Thyroid gland (tissue), 4 donors: ENCODE measurements around the gene ERBB2. TPM values are rescaled to one million over a fixed set of nuclear protein-coding genes. Genes with fewer than 3 reads are reported as not detected.

ENCODE experiments used
- DNase-seq, 2 donors: peaks; one replicate each; pipeline ENCODE4 v3.0.0-alpha.2; 2019
- H3K27ac ChIP-seq, 3 donors: fragments of 200-600 bp; sonication (generic); 1 replicate in 2 of 3; 2 replicates in 1 of 3; pipeline ENCODE4 v1.5.1; 2016 to 2019; ENCODE audit warnings: mild to moderate bottlenecking in 1 of 3, moderate library complexity in 1 of 3
- H3K27me3 ChIP-seq: fragments of 200-600 bp; sonication (generic); one replicate; pipeline ENCODE4 v1.5.1; 2019
- H3K36me3 ChIP-seq, 2 donors: fragments of 200-600 bp; sonication (generic); one replicate each; pipeline ENCODE4 v1.5.1; 2016 to 2019
- H3K4me1 ChIP-seq, 2 donors: fragments of 200-600 bp; sonication (generic); one replicate each; pipeline ENCODE4 v1.5.1; 2017 to 2019
- H3K4me3 ChIP-seq, 3 donors: fragments of 200-600 bp; sonication (generic); replicated peaks in 1 of 3; 1 replicate in 2 of 3; 2 replicates in 1 of 3; pipeline ENCODE4 v1.5.1; 2016; ENCODE audit warnings: mild to moderate bottlenecking in 1 of 3
- H3K9me3 ChIP-seq: fragments of 200-600 bp; sonication (generic); one replicate; pipeline ENCODE4 v1.5.1; 2017
- CTCF ChIP-seq, 6 experiments: fragments of 200-600 bp in 3 of 6; fragments of 450-650 bp in 3 of 6; sonication (generic) in 3 of 6; IDR thresholded peaks; one replicate each; pipeline ENCODE4 v1.5.1; 2016 to 2019; ENCODE audit warnings: antibody characterized with exemption in 6 of 6, mild to moderate bottlenecking in 2 of 6, inconsistent platforms in 1 of 6, moderate library complexity in 1 of 6
- POLR2A ChIP-seq, 2 donors: fragments of 450-650 bp; IDR thresholded peaks; one replicate each; pipeline ENCODE4 v1.6.1; 2017; ENCODE audit warnings: antibody characterized with exemption in 2 of 2, mild to moderate bottlenecking in 2 of 2, moderate library complexity in 1 of 2
- WGBS, 2 donors: methylation state at CpG; one replicate each; pipeline ENCODE4 v1.1.5; 2017; 5-methylcytosine and 5-hydroxymethylcytosine counted together
- intact Hi-C: fragments of 100-400 bp; cut with DNase I; formaldehyde crosslinking; loops from one replicate; pipeline ENCODE4 v1.15.1; 2023
- total RNA-seq, 4 donors: library from RNA; depleted of rRNA; stranded (reverse); fragments of >200 nt; gene quantifications; one replicate each; pipeline ENCODE4 v1.2.3, GENCODE V29; 2016

ERBB2 gene
- total RNA-seq, result 100 to 1,000 TPM in 3 of 4 donors, 10 to 100 TPM in 1; 74.3 to 170 (median 139) TPM

- TF ChIP-seq POLR2A (IDR thresholded peaks at IDR 0.05) (peak in 1 of 2 donors; percentile 94), CTCF (IDR thresholded peaks at IDR 0.05) (no peak)
- H3K36me3 ChIP-seq, result no peaks in the 10 kb centered on the region
- no peaks in the 10 kb centered on the region for H3K27me3 ChIP-seq
- H3K27ac ChIP-seq, result peak within 1 kb of the TSS; percentile 90 to 97 (median 92)
- 1 to 2% methylated on average over 16 to 17 of the region's 20 CpGs for WGBS, 2 donors
- H3K4me3 ChIP-seq, result peak within 1 kb of the TSS; percentile 13 to 91 (median 70)
- H3K4me1 ChIP-seq, result peaks cover 34 to 43% of the 10 kb centered on the region in 2 donors
- intact Hi-C loops, result no loop called here
- DNase-seq, result peak; percentile 89 to 90
- H3K9me3 ChIP-seq, result no peaks in the 10 kb centered on the region
Observed at GRCh38 chr17:39699818-39700147, at the start of gene ERBB2. Gene ERBB2, plus strand, starts transcription at chr17:39700064. Its CDS starts 175 bp downstream, at chr17:39700239.

- DNase-seq, result no peak
- TF ChIP-seq POLR2A (IDR thresholded peaks at IDR 0.05) (no peak), CTCF (IDR thresholded peaks at IDR 0.05) (no peak)
- H3K4me1 ChIP-seq, result peaks cover 6 to 19% of the 10 kb centered on the region in 2 donors
- no peak overlapping the region for H3K27ac ChIP-seq
- no peaks in the 10 kb centered on the region for H3K36me3 ChIP-seq
- H3K4me3 ChIP-seq, result no peak overlapping the region
- no peaks in the 10 kb centered on the region for H3K27me3 ChIP-seq
- no peaks in the 10 kb centered on the region for H3K9me3 ChIP-seq
- intact Hi-C loops, result no loop called here
- 91 to 93% methylated on average over 11 of the region's 11 CpGs for WGBS, 2 donors
Observed at GRCh38 chr17:39650121-39650579, 49.7 kb upstream of the ERBB2 start.

- no peak overlapping the region for H3K4me3 ChIP-seq
- WGBS, 2 donors, result 79 to 83% methylated on average over 8 of the region's 8 CpGs
- peak overlapping the region in 1 of 3 donors; percentile 2 for H3K27ac ChIP-seq
- H3K27me3 ChIP-seq, result no peaks in the 10 kb centered on the region
- DNase-seq, result no peak
- no peaks in the 10 kb centered on the region for H3K9me3 ChIP-seq
- intact Hi-C loops, result no loop called here
- H3K36me3 ChIP-seq, result no peaks in the 10 kb centered on the region
- H3K4me1 ChIP-seq, result peaks cover 6 to 19% of the 10 kb centered on the region in 2 donors
- TF ChIP-seq POLR2A (IDR thresholded peaks at IDR 0.05), result no peak
- TF ChIP-seq CTCF (IDR thresholded peaks at IDR 0.05), result no peak
Observed at GRCh38 chr17:39651923-39652586, 47.8 kb upstream of the ERBB2 start.

GRCh38 chr17:39652587-39653315, 47.1 kb upstream of the ERBB2 start:
- no peak for TF ChIP-seq POLR2A (IDR thresholded peaks at IDR 0.05)
- H3K4me3 ChIP-seq, result no peak overlapping the region
- 64 to 83% methylated on average over 6 to 7 of the region's 7 CpGs for WGBS, 2 donors
- no peaks in the 10 kb centered on the region for H3K36me3 ChIP-seq
- intact Hi-C loops, result no loop called here
- H3K9me3 ChIP-seq, result no peaks in the 10 kb centered on the region
- no peak for DNase-seq
- no peak overlapping the region for H3K27ac ChIP-seq
- peaks cover 6 to 19% of the 10 kb centered on the region in 2 donors for H3K4me1 ChIP-seq
- H3K27me3 ChIP-seq, result no peaks in the 10 kb centered on the region

- TF ChIP-seq CTCF (IDR thresholded peaks at IDR 0.05) (no peak), POLR2A (IDR thresholded peaks at IDR 0.05) (no peak)
- Histone ChIP-seq H3K4me3 (no peak overlapping the region), H3K9me3 (no peaks in the 10 kb centered on the region), H3K36me3 (no peaks in the 10 kb centered on the region), H3K27me3 (no peaks in the 10 kb centered on the region), H3K27ac (no peak overlapping the region), H3K4me1 (peaks cover 6 to 19% of the 10 kb centered on the region in 2 donors)
- no peak for DNase-seq
- intact Hi-C loops, result no loop called here
- 90 to 91% methylated on average over 6 to 12 of the region's 12 CpGs for WGBS, 2 donors
Observed at GRCh38 chr17:39653316-39653661, 46.6 kb upstream of the ERBB2 start.
